LNCaP clone FGC (cell line): ENCODE measurements around the gene ZNF397.

Experiments used
- DNase-seq: peaks from one replicate; pipeline ENCODE4 v3.0.0-alpha.2; 2011; ENCODE audit warnings: low read depth
- H3K4me3 ChIP-seq: 2 replicates; pipeline ENCODE4 v1.5.1; 2011; ENCODE audit warnings: mild to moderate bottlenecking, low read depth, low read length, control low read depth
- CTCF ChIP-seq: IDR thresholded peaks from 2 replicates; pipeline ENCODE4 v1.5.1; 2012; ENCODE audit warnings: mild to moderate bottlenecking; ENCODE audit not compliant: control insufficient read depth, insufficient read depth; ENCODE audit errors: extremely low read depth

Gene ZNF397

GRCh38 chr18:35245719-35246317 is 5.0 kb downstream of the ZNF397 start:
- no peak overlapping the region for H3K4me3 ChIP-seq
- TF ChIP-seq CTCF: no peak
- DNase-seq: no peak

GRCh38 chr18:35246831-35247230 is 6.0 kb downstream of the ZNF397 start:
- H3K4me3 ChIP-seq: no peak overlapping the region
- DNase-seq: no peak
- TF ChIP-seq CTCF: no peak

- no peak overlapping the region for H3K4me3 ChIP-seq
- no peak for DNase-seq
- TF ChIP-seq CTCF: no peak
These were observed 6.8 kb downstream of the ZNF397 start for GRCh38 chr18:35247412-35248249.

GRCh38 chr18:35248429-35248828 is 7.6 kb downstream of the ZNF397 start:
- H3K4me3 ChIP-seq: no peak overlapping the region

GRCh38 chr18:35252466-35252865 is 11.6 kb downstream of the ZNF397 start:
- TF ChIP-seq CTCF: no peak
- H3K4me3 ChIP-seq: no peak overlapping the region
- no peak for DNase-seq

More at GRCh38 chr18:35248429-35248828, 7.6 kb downstream of the ZNF397 start:
- TF ChIP-seq CTCF: no peak
- DNase-seq: no peak

- no peak overlapping the region for H3K4me3 ChIP-seq
- no peak for DNase-seq
- TF ChIP-seq CTCF: no peak
These were observed 12.9 kb downstream of the ZNF397 start for GRCh38 chr18:35253655-35254287.
